Measurements from ENCODE around the gene C11orf16. TPM values are rescaled to one million over a fixed set of nuclear protein-coding genes. Genes with fewer than 3 reads are reported as not detected.
"Not testable (repeated sequence)": the region's sequence is repeated elsewhere in the genome, so short reads cannot be mapped to it uniquely, and the experiment has no call there.

Gene C11orf16, protein sequence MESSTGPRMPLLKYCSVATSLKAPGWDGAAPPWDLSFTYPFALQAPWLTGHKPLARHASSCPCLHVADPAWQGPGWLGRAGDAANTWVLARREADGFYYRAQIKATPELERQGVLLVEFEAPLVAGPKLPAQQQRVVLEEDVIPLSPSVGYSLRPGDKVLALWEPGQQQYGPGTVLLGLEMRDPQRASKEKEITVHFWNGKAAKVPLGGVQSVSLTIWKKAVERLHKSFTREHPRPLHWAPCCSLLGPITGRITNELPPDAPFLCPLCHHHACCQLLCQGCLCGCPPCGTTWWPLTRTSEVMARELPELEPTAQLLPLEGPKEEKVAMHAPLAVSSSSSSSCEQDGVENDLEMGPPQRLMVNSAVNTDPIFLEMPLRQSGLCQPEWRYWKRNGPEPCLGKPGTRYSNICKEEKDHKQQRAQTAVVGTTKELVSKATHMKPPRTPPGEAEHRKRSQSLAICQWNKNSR
- not detected for total RNA-seq
- polyA plus RNA-seq (2013, experiment 1 of 2): not detected
- polyA plus RNA-seq (2013, experiment 2 of 2): 0.03 TPM
- 0 to 0.08 (median 0) reads per million in 172 experiments for total RNA-seq

DNA sequence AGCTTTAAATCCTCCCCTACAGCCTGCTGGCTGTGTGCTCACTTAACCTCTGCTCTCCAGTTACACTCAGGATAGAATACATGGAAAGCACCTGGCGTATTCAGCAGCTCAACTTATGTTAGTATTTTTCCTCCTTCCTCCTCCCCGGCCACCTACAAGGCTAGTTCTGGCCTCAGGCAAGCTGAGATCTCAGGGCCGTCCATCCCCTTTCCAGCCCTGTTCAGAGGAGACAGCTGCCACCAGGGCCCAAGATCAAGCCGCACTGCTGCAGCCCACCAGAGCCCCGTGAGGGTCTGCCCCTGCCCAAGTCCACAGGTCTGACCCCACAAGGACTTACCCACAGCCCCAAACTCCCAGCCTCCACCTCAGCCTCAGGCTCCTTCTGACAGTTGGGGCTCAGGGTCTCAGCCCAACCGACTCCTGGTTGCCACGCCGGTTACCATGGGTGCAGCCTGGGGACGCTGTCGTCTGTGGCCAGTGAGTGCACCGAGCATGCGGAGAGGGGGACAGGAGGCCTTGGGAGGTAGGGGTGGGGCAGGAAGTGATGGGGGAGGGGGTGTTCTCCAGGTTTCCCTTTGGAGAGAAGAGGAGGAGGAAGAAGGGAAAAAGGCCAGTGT, at the start of gene C11orf16:
Gene C11orf16, minus strand, starts transcription at position 384 of the 617 bp plus-strand sequence. CDS start 639 bp downstream, outside the sequence.
- H3K9me3 Mint-ChIP-seq: no peaks in the 10 kb centered on the region
- CTCF ChIA-PET: no interaction called here
- no peak within 1 kb of the TSS for H3K27ac ChIP-seq (ENCODE audit: low read depth in 1 of 2, low read length in 2 of 2)

DNA sequence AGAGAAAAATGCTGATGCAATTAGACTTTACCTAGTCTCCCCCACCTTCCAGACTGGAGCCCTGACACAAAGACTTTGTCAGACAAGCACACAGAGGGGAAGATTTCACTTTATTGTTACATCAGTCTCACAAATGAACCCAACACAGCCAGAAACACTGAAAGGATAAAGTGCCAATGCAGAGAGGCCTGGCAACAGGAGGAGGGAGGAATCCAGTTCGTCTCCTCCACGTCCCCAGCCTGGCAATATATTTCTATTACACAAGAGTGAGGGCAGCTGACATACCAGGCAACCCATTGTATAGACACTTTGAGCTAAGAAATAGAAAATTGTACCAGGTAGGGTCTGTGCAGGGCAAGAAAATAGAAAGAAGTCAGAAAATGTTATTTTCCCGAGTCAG, 47.7 kb upstream of the C11orf16 start:
- no peaks in the 10 kb centered on the region for H3K36me3 Mint-ChIP-seq (ENCODE audit: low read depth)
- TF ChIP-seq, protein P1, sequence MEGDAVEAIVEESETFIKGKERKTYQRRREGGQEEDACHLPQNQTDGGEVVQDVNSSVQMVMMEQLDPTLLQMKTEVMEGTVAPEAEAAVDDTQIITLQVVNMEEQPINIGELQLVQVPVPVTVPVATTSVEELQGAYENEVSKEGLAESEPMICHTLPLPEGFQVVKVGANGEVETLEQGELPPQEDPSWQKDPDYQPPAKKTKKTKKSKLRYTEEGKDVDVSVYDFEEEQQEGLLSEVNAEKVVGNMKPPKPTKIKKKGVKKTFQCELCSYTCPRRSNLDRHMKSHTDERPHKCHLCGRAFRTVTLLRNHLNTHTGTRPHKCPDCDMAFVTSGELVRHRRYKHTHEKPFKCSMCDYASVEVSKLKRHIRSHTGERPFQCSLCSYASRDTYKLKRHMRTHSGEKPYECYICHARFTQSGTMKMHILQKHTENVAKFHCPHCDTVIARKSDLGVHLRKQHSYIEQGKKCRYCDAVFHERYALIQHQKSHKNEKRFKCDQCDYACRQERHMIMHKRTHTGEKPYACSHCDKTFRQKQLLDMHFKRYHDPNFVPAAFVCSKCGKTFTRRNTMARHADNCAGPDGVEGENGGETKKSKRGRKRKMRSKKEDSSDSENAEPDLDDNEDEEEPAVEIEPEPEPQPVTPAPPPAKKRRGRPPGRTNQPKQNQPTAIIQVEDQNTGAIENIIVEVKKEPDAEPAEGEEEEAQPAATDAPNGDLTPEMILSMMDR (IDR thresholded peaks at IDR 0.05): no peak

More for the DNA sequence above, at the start of gene C11orf16:
- no peak within 1 kb of the TSS for H3K27ac Mint-ChIP-seq
- H3K4me3 ChIP-seq (ENCODE audit: low read length): no peak within 1 kb of the TSS
- intact Hi-C loops (cut with DNase I, micrococcal nuclease): no loop called here
- no peaks in the 10 kb centered on the region for H3K4me1 ChIP-seq (ENCODE audit: insufficient read depth, low read length)
- H3K27me3 Mint-ChIP-seq: no peaks in the 10 kb centered on the region
- H3K4me3 Mint-ChIP-seq: no peak within 1 kb of the TSS
- no peak for ATAC-seq (ENCODE audit: poor library complexity)
- H3K36me3 ChIP-seq (ENCODE audit: insufficient read depth, low read length): no peaks in the 10 kb centered on the region
- TF ChIP-seq, protein P1 (IDR thresholded peaks at IDR 0.05): no peak
- H3K27me3 ChIP-seq (ENCODE audit: control insufficient read depth in 1 of 2, insufficient read depth in 2 of 2, low read length in 2 of 2): no peaks in the 10 kb centered on the region
- DNase-seq: no peak
- POLR2A ChIA-PET: no interaction called here
- no peaks in the 10 kb centered on the region for H3K9me3 ChIP-seq (ENCODE audit: control insufficient read depth in 1 of 2, insufficient read depth in 1 of 2, low read length in 2 of 2)
- no peaks in the 10 kb centered on the region for H3K36me3 Mint-ChIP-seq (ENCODE audit: low read depth)
- H3K4me1 Mint-ChIP-seq (ENCODE audit: low read depth): no peaks in the 10 kb centered on the region

DNA sequence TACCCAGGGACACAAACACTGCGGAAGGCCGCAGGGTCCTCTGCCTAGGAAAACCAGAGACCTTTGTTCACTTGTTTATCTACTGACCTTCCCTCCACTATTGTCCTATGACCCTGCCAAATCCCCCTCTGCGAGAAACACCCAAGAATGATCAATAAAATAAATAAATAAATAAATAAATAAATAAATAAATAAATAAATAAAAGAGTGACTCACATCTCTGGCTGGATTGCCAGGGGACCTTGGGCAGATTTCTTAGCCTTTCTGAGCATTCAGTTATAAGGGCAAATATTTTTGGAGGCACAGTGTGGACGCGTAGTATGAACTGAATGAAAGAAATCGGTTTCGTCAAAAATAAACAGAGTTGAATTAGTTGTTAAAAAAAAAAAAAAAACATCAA, 46.6 kb upstream of the C11orf16 start:
- H3K4me3 ChIP-seq (ENCODE audit: low read length); CTCF ChIA-PET; H3K36me3 Mint-ChIP-seq (ENCODE audit: low read depth); intact Hi-C loops (cut with DNase I, micrococcal nuclease); H3K27ac ChIP-seq (ENCODE audit: low read depth in 1 of 2, low read length in 2 of 2); POLR2A ChIA-PET; H3K4me1 ChIP-seq (ENCODE audit: insufficient read depth, low read length); H3K4me3 Mint-ChIP-seq; H3K27me3 ChIP-seq (ENCODE audit: control insufficient read depth in 1 of 2, insufficient read depth in 2 of 2, low read length in 2 of 2); H3K9me3 Mint-ChIP-seq; ATAC-seq (ENCODE audit: poor library complexity); DNase-seq; H3K4me1 Mint-ChIP-seq (ENCODE audit: low read depth); H3K9me3 ChIP-seq (ENCODE audit: control insufficient read depth in 1 of 2, insufficient read depth in 1 of 2, low read length in 2 of 2); H3K27ac Mint-ChIP-seq; H3K36me3 ChIP-seq (ENCODE audit: insufficient read depth, low read length); H3K27me3 Mint-ChIP-seq: not testable (repeated sequence)

More for the DNA sequence above, 47.7 kb upstream of the C11orf16 start:
- Mint-ChIP-seq H3K9me3 (no peaks in the 10 kb centered on the region), H3K4me3 (no peak overlapping the region), H3K27me3 (no peaks in the 10 kb centered on the region), H3K27ac (no peak overlapping the region), H3K4me1 (ENCODE audit: low read depth) (no peaks in the 10 kb centered on the region)
- H3K4me1 ChIP-seq (ENCODE audit: insufficient read depth, low read length): no peaks in the 10 kb centered on the region
- intact Hi-C loops (cut with DNase I, micrococcal nuclease): no loop called here
- H3K36me3 ChIP-seq (ENCODE audit: insufficient read depth, low read length): no peaks in the 10 kb centered on the region
- no peak for DNase-seq
- no peak overlapping the region for H3K4me3 ChIP-seq (ENCODE audit: low read length)
- H3K27me3 ChIP-seq (ENCODE audit: control insufficient read depth in 1 of 2, insufficient read depth in 2 of 2, low read length in 2 of 2): no peaks in the 10 kb centered on the region
- no peak overlapping the region for H3K27ac ChIP-seq (ENCODE audit: low read depth in 1 of 2, low read length in 2 of 2)
- ChIA-PET CTCF (no interaction called here), POLR2A (no interaction called here)
- no peaks in the 10 kb centered on the region for H3K9me3 ChIP-seq (ENCODE audit: control insufficient read depth in 1 of 2, insufficient read depth in 1 of 2, low read length in 2 of 2)
- ATAC-seq (ENCODE audit: poor library complexity): no peak

Measured in CD4-positive, alpha-beta T cell (primary cell).